CD4-positive, alpha-beta T cell treated with Interleukin-15 for 4 hours (primary cell): ENCODE data around the gene NUTF2.
"Not testable (repeated sequence)": the region's sequence is repeated elsewhere in the genome, so short reads cannot be mapped to it uniquely, and the experiment has no call there.

ENCODE experiments used
- DNase-seq: peaks from one replicate; pipeline ENCODE4 v3.0.0-alpha.2; 2020; ENCODE audit warnings: low spot score

The NUTF2 gene

DNA sequence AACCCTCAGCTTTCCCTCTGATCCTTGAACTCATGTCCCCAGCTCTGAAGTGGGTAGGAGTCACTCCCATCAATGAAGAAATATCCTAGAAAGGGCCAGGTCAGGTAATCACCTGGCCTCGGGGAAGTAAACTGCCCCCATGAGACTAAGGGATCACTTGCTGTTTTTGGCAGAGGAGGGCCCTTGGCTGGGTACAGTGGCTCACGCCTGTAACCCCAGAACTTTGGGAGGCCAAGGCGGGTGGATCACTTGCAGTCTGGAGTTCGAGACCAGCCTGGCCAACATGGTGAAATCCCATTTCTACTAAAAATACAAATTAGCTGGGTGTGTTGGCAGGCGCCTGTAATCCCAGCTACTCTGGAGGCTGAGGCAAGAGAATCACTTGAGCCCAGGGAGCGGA is 17.3 kb downstream of the NUTF2 start:
- DNase-seq, result not testable (repeated sequence)

DNA sequence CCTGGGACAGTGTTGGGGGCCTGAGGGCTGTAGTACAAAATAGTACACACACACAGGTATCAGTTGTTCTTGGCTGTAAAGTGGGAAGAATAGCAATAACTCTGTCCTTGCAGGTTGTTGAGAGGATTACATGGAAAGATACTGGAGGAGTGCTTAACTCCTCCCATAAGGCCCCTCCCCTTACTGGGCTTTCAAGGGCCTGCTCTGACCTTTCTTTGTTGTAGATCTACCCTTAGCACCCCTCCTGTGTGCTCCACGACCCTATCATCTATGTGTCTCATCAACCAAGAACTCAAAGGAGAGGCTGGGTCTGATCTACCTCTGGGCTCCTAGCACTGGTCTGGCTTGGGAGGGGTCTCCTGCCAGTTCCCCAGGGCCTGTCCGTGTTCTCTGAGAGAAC is 17.9 kb downstream of the NUTF2 start:
- DNase-seq, result no peak

DNA sequence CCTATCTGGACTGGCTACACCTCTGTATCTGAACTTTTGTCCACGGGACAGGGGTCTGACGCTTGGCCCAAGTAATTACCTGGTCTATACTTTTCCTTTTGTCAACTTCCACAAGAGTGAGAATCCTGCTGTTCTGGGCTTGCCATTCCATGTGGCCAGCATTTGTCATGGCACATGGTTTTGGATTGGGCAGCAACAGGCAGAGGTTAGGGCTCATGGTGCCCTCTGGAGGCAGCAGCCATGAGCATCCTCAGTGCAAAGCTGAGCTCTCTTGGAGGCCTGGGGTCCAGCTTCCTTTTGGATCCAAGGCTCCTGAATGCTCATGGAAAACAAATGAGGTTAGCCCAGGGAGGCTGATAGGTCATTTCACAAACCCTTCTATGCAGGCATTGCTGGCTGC is 18.6 kb downstream of the NUTF2 start:
- no peak for DNase-seq

DNA sequence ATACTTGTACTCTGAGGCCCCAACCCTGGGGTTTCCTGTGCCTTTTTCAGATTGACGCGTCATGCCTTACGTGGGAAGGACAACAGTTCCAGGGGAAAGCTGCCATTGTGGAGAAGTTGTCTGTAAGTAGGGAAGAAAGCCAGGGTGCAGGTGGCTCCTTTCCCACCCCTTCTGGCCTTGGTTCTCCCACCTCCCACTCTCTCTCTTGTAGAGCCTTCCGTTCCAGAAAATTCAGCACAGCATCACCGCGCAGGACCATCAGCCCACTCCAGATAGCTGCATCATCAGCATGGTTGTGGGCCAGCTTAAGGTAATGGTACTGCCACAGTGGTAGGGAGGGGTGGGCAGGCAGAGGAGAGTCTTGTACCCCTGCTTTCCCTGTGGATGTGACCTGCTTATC is 21.6 kb downstream of the NUTF2 start:
- DNase-seq, result no peak

DNA sequence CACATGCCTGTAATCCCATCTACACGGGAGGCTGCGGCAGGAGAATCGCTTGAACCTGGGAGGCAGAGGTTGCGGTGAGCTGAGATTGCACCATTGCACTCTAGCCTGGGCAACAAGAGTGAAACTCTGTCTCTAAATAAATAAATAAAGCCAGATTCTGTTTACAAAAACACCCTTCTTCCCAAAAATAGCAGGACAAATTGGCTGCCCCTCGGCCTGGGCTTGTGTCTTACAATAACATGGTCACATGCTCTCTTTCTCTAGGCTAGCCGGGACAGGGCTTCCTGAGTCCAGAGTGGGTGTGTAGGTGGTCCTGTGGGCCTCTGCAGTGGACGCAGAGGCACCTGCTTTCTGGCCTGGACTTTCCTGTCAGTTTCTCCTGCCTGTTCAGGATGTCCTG is 22.9 kb downstream of the NUTF2 start:
- no peak for DNase-seq

DNA sequence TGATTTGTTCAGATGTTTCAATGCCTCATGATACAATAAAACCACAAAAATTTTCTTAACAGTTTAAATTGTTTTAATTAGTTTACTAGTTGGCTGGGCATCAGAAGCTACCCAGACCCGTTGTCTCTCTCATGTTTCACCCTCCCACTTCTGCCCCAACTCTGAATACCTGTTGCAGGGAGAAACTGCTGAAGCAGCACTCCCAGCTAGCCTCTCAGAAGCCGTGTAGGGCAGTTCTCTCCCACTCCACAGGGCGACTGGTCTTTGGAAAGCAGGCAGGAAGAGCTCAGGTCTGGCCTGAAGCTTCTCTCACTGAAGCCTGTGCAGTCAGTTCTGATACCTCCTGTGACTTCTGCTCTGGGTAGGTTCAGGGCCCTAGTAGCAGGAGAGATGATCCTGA is 24.5 kb downstream of the NUTF2 start:
- DNase-seq, result no peak

DNA sequence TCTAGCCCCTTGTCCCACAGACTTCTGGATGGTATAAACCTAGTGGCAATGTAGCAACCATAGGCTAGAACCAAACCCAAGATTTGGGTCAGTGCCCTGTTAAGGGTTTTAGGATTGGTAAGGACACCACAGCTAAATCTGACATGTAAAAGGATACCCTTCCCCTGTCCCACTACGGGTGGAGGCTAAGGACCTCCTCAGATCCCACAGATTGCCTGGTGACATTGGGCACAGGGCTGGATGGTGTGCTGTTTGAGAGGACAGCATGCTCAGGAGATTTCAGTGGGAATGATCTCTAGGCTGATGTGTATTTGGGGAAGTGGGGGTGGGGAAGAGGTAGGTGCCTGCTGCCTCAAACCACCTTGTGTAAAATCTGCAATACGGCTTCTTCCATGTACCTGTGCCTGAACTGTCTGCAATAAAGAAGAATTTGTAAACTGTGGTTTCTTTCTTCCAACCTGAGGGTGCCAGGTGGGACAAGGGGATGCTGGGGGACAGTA is 25.4 kb downstream of the NUTF2 start:
- no peak for DNase-seq

DNA sequence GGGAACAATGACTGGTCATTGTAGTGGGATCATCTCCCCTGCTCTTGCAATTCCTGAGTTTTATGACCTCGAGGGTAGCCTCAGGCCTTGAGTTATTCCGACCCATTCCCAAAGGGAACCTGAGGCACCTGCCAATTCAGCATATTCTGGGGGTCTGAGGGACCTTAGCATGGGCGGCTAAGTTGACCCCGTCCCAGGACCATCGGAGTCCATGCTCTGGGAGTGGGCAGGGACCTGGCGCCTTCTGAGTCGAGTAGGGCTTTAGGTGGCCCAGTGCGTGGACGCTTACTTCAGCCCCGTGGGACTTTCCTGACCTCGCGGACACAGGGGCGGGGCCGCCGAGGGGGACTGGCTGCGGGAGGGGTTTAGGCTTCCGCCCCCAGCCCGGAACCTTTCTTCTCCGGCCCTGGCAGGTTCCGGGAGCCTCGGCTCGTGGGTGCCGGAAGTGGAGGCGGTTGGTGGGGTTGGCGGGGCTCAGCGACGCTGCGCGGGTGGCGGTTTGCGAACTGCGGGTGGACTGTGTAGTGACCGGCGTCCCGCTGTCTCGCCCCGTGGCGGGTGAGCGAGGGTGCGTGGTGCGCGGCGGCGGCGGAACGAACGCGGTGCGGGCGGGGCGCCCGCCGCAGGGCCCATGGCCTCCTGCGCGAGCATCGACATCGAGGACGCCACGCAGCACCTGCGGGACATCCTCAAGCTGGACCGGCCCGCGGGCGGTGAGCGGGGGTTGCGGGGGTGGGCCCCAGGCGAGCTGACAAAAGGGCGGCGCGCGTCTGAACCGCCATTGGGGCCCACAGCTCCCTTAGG is 26.1 kb downstream of the NUTF2 start, which contains the start of gene EDC4:
Gene EDC4 (plus strand): TSS at position 422 of the 804 bp plus-strand sequence. CDS start 210 bp downstream, at position 632.
- DNase-seq, result peak; percentile 89

DNA sequence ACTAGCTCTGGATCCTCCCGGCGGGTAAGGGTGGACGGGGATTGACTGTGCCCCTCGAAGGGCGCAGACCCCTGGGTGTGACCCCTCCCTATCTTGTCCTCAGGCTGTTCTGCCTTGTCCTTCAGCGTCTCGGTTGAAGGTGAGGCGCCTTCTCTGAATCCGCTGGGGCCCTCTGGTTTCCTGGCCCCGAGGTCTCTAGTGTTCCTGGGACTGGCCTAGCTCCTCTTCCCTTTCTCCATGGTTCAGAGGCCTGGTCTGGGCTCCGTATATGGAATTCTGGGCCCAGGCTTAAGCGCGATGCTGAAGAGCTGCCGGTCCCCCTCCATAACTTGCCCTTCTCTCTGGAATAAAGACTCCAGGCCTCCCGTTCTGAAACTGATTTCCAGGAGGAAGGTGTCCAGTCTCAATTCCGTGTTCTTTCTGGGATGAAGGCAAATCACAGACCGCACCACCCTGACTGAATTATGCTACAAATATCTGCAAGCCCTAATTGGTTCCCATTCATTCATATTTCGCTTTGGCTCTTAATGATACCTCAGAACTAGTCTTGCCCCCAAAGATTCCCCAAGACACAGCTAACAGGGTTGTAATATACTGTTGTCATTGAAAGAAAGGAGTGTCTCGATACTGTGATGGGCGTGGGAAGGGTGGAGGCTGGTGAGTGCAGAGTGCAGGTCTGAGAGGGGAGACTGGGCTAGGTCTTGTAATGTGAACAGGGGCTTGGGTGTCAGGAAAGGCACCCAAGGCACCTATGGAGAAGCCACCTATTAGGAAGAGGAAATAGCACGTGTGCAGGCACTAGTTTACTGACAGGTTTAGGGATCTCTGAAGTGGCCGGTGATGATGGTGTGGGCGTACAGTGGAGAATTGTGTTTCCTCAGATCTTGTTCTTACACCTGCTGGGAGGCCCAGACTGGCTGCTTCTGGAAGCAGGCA is 27.0 kb downstream of the NUTF2 start:
- DNase-seq, result no peak

DNA sequence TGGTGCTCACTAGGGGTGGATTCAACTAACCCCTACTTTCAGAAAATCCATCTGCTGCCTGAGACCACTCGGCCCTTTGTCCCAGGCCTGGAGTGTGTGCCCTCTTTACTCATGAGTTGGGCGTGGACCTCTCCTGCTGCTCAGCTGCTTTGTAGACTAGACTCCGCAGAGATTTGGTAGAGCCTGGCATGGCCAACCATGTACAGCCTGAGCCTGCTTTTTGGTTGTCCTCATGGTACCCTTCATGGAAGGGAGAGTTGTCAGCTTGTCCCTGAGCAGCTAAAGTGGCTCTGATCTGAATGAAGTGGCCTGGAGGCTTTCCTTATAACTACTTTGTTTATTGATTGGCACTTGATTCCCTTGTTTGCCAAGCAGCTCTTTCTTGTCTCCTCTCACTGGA is 27.6 kb downstream of the NUTF2 start:
- DNase-seq, result no peak

DNA sequence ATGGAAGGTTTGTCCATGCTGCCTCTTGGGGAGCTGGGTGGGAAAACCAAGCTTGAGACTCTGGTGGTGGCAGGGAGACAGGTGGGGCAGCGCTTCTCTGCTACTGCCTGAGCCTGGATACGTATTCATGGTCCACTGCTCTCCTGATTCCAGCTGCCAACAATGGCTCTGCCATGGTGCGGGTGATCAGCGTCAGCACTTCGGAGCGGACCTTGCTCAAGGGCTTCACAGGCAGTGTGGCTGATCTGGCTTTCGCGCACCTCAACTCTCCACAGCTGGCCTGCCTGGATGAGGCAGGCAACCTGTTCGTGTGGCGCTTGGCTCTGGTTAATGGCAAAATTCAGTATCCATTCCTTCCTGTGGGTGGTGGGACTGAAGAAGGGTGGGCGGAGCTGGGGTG is 30.3 kb downstream of the NUTF2 start:
- no peak for DNase-seq

DNA sequence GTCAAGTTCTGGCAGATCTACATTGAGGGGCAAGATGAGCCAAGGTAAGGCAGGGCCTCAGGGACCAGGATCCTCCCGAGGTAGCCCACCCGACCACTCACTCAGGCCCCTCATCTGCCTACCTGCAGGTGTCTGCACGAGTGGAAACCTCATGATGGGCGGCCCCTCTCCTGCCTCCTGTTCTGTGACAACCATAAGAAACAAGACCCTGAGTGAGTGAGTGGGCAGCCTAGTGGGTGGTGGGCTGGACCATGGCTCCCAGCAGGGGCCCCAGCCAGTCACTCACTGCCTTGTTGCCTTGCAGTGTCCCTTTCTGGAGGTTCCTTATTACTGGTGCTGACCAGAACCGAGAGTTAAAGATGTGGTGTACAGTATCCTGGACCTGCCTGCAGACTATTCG is 31.5 kb downstream of the NUTF2 start:
- no peak for DNase-seq

DNA sequence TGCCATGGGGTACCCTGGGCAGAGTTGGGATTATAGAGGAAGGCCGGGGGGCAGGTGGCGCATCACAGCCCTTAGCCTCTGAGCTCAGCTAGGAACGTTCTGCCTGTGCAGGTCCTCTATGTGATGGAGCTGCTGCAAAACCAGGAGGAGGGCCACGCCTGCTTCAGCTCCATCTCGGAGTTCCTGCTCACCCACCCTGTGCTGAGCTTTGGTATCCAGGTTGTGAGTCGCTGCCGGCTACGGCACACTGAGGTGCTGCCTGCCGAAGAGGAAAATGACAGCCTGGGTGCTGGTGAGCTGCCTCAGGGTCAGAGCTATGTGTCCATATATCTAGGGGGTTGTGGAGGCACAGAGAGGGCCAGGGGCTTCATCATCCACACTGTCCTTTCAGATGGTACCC is 32.1 kb downstream of the NUTF2 start:
- DNase-seq, result no peak

DNA sequence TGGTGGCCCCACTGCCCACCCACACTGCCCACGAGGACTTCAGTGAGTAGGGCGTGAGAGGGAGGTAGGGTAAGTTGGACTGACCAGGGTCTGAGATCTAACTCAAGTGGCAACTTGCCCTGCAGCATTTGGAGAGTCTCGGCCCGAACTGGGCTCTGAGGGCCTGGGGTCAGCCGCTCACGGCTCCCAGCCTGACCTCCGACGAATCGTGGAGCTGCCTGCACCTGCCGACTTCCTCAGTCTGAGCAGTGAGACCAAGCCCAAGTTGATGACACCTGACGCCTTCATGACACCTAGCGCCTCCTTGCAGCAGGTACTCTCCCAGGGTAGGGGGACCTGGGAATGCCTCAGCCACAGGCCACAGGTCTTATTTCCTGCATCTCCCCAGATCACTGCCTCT is 32.7 kb downstream of the NUTF2 start:
- DNase-seq, result no peak

DNA sequence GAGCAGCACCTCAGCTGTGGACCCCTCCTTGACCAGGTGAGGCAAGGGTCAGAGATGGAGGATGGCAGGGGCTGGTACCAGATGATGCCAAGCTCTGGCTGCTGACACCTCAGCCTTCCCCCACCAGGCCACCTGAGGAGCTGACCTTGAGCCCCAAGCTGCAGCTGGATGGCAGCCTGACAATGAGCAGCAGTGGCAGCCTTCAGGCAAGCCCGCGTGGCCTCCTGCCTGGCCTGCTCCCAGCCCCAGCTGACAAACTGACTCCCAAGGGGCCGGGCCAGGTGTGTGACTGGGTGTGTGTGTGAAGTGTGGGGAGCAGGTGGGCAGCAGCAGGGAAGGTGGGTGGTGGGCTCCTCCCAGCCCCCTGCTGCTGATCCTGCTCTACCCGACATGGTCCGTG is 33.2 kb downstream of the NUTF2 start:
- no peak for DNase-seq

DNA sequence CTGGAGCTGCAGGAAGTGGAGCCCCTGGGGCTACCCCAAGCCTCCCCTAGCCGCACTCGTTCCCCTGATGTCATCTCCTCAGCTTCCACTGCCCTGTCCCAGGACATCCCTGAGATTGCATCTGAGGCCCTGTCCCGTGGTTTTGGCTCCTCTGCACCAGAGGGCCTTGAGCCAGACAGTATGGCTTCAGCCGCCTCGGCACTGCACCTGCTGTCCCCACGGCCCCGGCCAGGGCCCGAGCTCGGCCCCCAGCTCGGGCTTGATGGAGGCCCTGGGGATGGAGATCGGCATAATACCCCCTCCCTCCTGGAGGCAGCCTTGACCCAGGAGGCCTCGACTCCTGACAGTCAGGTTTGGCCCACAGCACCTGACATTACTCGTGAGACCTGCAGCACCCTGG is 33.9 kb downstream of the NUTF2 start:
- DNase-seq, result no peak

DNA sequence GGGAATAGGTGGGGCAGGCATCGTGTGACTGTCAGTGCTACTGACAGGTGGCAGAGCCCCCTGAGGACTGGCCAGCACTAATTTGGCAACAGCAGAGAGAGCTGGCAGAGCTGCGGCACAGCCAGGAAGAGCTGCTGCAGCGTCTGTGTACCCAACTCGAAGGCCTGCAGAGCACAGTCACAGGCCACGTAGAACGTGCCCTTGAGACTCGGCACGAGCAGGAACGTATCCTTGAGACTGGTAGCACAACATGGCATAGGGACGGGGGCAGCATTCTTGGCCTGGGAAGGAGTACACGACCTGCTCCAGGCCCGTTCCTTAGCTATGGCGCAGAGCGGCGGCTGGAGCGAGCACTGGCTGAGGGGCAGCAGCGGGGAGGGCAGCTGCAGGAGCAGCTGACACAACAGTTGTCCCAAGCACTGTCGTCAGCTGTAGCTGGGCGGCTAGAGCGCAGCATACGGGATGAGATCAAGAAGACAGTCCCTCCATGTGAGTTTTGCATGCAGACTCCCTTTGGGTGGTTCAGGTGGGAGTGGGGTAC is 35.0 kb downstream of the NUTF2 start:
- no peak for DNase-seq

DNA sequence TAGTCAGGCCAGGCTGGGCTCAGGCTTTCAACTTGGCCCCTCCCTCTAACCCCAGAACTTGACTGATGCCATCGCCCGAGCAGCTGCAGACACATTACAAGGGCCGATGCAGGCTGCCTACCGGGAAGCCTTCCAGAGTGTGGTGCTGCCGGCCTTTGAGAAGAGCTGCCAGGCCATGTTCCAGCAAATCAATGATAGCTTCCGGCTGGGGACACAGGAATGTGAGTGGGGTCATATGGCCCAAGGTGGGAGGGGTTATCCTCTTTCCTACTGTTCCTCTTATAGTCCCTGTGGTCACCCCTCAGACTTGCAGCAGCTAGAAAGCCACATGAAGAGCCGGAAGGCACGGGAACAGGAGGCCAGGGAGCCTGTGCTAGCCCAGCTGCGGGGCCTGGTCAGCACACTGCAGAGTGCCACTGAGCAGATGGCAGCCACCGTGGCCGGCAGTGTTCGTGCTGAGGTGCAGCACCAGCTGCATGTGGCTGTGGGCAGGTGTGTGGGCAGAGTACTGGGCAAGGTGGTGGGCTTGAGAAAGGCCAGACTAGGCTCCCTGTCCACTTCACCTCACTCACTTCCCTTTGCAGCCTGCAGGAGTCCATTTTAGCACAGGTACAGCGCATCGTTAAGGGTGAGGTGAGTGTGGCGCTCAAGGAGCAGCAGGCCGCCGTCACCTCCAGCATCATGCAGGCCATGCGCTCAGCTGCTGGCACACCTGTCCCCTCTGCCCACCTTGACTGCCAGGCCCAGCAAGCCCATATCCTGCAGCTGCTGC is 35.8 kb downstream of the NUTF2 start:
- no peak for DNase-seq

DNA sequence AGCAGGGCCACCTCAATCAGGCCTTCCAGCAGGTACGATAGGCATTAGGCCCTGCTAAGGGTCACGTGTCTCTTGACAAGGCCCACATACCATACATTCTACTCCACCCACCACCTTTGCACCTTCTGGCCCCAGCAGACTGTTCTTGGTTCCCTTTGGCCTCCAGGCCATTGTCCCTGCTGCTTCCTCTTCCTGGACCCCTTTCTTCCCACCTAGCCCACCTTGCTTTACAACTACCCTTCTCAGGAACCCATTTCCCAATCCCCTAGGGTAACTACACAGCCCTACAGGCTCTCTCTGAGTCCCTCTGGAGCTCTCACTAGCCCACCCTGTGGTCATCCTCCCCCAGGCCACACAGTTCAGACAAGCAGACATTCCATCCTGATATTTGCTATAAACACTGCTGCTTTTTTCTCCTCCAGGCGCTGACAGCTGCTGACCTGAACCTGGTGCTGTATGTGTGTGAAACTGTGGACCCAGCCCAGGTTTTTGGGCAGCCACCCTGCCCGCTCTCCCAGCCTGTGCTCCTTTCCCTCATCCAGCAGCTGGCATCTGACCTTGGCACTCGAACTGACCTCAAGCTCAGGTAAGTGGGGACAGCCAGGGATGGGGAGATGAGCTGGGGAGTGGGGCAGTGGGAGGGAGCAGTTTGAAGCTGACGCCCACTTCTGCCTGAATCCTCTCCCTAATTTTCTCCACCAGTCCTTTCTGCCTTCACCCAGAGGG is 36.6 kb downstream of the NUTF2 start:
- DNase-seq, result no peak

DNA sequence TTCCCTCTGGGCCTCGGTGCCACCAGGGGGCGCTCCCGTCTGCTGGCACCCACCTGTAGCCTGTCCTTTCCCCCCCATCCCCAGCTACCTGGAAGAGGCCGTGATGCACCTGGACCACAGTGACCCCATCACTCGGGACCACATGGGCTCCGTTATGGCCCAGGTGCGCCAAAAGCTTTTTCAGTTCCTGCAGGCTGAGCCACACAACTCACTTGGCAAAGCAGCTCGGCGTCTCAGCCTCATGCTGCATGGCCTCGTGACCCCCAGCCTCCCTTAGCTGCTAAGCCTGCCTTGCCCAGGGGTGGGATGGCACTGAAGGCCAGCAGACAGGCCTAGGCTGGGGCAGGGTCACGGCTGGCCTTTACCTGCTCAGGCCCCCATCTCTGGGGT is 37.1 kb downstream of the NUTF2 start:
- peak; percentile 70 for DNase-seq

DNA sequence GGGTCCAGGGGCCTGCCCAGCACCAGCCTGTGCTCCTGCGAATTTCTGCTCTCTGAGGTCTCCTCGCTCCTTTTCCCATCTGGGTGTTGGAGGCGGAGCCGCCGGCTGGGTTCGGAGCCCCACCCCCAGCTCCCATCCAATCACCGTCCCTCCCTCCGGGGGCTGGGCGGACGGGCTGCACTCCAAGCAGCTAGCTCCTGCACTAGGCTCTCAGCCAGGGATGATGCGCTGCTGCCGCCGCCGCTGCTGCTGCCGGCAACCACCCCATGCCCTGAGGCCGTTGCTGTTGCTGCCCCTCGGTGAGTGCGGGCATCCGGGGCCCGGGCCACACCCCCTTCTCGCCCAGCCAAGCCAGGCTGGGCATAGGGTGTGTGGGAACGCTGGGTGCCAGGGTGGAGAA is 38.0 kb downstream of the NUTF2 start, which contains the start of gene NRN1L:
Gene NRN1L (plus strand): TSS at position 202 of the 400 bp plus-strand sequence. CDS start 19 bp downstream, at position 221.
- no peak for DNase-seq
